T-helper 17 cell (primary cell): ENCODE results near the gene RBFOX1. TPM values are rescaled to one million over a fixed set of nuclear protein-coding genes. Genes with fewer than 3 reads are reported as not detected.

Source experiments
- ATAC-seq: fragments of 150-1000 bp; cut with Tn5 transposase; 2 replicates; pipeline ENCODE4 v1.10.0; 2021; ENCODE audit warnings: mild to moderate bottlenecking, moderate library complexity
- DNase-seq, 3 donors: peaks; one replicate each; pipeline versions ENCODE4 v3.0.0 to v3.0.0-alpha.2; 2020 to 2021
- H3K9me3 ChIP-seq: one replicate; pipeline ENCODE4 v1.7.0; 2013; ENCODE audit warnings: low read length, mild to moderate bottlenecking; ENCODE audit not compliant: control insufficient read depth, poor library complexity, severe bottlenecking
- H3K27ac Mint-ChIP-seq: one replicate; pipeline ENCODE4 v1.8.0; 2022; ENCODE audit warnings: mild to moderate bottlenecking, moderate library complexity, mixed read lengths
- H3K27me3 Mint-ChIP-seq: one replicate; pipeline ENCODE4 v1.8.0; 2022; ENCODE audit warnings: mixed read lengths
- H3K36me3 Mint-ChIP-seq: one replicate; pipeline ENCODE4 v1.8.0; 2022; ENCODE audit warnings: low read depth, mixed read lengths
- H3K4me1 Mint-ChIP-seq: one replicate; pipeline ENCODE4 v1.8.0; 2022; ENCODE audit warnings: mild to moderate bottlenecking, mixed read lengths
- H3K4me3 Mint-ChIP-seq: one replicate; pipeline ENCODE4 v1.8.0; 2022; ENCODE audit warnings: mild to moderate bottlenecking, moderate library complexity, mixed read lengths
- total RNA-seq, 4 donors: library from RNA in 2 of 4; stranded (reverse) in 2 of 4; gene quantifications; one replicate each; pipeline ENCODE4 v1.2.3 and lab custom pipeline; 2022 to 2026

The RBFOX1 gene
- total RNA-seq, 2 donors from 2014 or later, result not detected

DNA sequence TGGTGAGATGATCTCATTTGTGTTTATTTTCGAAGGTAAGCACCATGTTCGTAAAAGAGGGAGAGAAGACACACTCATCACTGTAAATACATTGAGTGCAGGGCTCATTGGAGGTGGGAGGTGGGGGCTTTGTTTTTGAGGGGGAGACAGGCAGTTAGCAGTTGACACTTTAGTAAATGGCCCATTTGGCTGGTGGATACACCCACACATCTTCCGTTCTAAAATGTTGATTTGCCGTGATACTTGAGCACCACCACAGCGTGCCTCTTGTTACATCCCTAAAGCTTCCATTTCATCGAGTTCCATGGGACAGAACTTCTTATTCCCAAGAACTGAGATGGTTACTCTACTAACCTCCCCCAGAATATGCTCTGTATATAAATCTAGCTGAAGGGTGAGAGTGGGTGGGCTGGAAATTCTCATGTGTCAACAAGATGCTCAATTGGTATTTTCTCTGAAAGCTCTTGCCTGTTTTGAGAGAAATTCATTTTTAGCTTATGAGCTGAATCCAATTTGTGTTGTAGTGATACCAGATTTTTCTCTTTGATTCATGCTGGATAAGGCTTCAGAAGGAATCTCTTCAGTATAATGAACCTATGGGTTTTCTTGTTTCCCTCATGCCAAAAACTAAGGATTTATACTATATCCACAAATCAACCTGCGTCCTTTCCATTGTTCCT is 314.3 kb downstream of the RBFOX1 start:
- Mint-ChIP-seq H3K4me3 (no peak overlapping the region), H3K36me3 (no peaks in the 10 kb centered on the region), H3K27me3 (no peaks in the 10 kb centered on the region), H3K4me1 (no peaks in the 10 kb centered on the region), H3K27ac (no peak overlapping the region)
- ATAC-seq, result no peak
- DNase-seq, result no peak
- peaks cover 5% of the 10 kb centered on the region for H3K9me3 ChIP-seq

DNA sequence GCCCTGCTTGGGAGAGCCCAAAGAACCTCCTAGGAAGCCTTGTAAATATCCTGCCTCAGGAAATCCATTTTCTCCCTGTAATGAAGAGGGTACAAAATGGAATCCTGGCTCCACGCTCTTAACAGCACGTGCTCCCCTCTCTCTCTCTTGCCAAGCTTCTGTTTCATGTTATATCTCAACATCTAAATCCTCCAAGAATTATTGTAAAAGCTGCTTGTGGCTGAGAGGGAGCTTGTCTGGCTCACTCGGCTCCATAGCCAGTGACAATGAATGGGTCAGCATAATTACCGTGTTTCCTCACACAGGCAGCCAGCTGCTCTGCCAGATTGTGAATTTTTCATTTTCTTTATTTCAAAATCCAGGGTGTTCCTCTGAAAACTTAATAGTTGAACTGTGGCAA is 317.8 kb downstream of the RBFOX1 start:
- peaks cover 4% of the 10 kb centered on the region for H3K9me3 ChIP-seq
- no peaks in the 10 kb centered on the region for H3K36me3 Mint-ChIP-seq
- DNase-seq (no peak), ATAC-seq (no peak)
- no peak overlapping the region for H3K27ac Mint-ChIP-seq
- H3K4me1 Mint-ChIP-seq, result no peaks in the 10 kb centered on the region
- no peaks in the 10 kb centered on the region for H3K27me3 Mint-ChIP-seq
- H3K4me3 Mint-ChIP-seq, result no peak overlapping the region

DNA sequence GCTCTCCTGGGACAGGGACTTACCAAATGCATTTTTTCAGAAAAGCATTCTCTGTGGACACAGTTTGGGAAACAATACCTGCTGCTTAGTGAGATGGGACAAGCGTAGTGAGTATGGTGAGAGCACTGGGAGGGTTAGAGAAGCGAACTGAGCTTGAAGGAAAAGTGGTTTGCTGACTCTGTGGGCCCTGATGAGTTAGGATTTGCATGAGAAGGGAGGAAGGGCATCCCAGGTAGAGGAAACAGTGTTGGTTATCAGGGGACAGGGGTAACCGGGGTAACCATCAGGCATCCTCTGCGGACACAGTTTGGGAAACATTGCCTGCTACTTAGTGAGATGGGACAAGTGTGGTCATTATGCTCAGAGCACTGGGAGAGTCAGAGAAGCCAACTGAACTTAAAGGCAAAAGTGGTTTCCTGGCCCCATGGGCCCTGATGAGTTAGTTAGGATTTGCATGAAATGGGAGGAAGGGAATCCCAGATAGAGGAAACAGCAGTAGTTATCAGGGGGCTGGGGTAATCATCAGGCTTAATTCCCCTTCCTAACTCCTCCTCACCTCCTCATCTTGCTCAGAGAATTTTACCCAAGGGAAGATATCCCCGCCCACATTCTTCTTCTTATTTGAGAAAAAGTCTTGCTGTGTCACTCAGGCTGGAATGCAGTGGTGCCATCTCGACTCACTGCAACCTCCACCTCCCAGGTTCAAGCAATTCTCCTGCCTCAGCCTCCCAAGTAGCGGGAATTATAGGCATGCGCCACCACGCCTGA is 319.3 kb downstream of the RBFOX1 start:
- DNase-seq, result no peak
- Mint-ChIP-seq H3K36me3 (no peaks in the 10 kb centered on the region), H3K4me3 (no peak overlapping the region), H3K27me3 (no peaks in the 10 kb centered on the region), H3K4me1 (no peaks in the 10 kb centered on the region), H3K27ac (no peak overlapping the region)
- ATAC-seq, result no peak
- peaks cover 4% of the 10 kb centered on the region for H3K9me3 ChIP-seq

GRCh38 chr16:7653746-7654461 is 321.3 kb downstream of the RBFOX1 start:
- ATAC-seq, result no peak
- no peak for DNase-seq
- Mint-ChIP-seq H3K27me3 (no peaks in the 10 kb centered on the region), H3K27ac (no peak overlapping the region), H3K4me3 (no peak overlapping the region), H3K4me1 (no peaks in the 10 kb centered on the region), H3K36me3 (no peaks in the 10 kb centered on the region)
- H3K9me3 ChIP-seq, result no peaks in the 10 kb centered on the region

GRCh38 chr16:7675628-7676027 is 343.0 kb downstream of the RBFOX1 start:
- Mint-ChIP-seq H3K4me1 (no peaks in the 10 kb centered on the region), H3K27ac (no peak overlapping the region), H3K27me3 (no peaks in the 10 kb centered on the region), H3K36me3 (no peaks in the 10 kb centered on the region), H3K4me3 (no peak overlapping the region)
- no peaks in the 10 kb centered on the region for H3K9me3 ChIP-seq
- DNase-seq (no peak), ATAC-seq (no peak)

GRCh38 chr16:7680296-7680695 is 347.7 kb downstream of the RBFOX1 start:
- Mint-ChIP-seq H3K27me3 (no peaks in the 10 kb centered on the region), H3K4me3 (no peak overlapping the region), H3K36me3 (no peaks in the 10 kb centered on the region), H3K4me1 (no peaks in the 10 kb centered on the region), H3K27ac (no peak overlapping the region)
- no peaks in the 10 kb centered on the region for H3K9me3 ChIP-seq
- ATAC-seq (no peak), DNase-seq (no peak)

DNA sequence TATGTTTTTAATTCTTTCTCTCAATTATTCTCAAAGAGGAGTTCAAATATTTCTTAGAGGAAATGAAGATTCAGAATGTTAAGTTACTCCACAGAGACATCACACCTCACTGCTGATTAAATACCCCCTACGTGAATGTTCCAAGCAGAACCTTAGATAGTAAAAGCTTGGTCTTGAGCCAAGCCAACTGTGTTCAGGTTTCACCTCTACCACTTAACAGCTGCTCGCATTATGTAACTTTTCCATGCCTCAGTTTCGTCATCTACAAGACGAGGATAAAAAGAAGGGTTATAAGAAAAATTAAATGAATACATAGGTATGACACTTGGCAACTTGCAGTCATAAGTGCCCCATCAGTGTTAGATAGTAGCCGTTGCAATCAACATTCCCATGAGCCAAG is 356.2 kb downstream of the RBFOX1 start:
- H3K27me3 Mint-ChIP-seq, result no peaks in the 10 kb centered on the region
- H3K4me1 Mint-ChIP-seq, result no peaks in the 10 kb centered on the region
- no peak overlapping the region for H3K27ac Mint-ChIP-seq
- H3K4me3 Mint-ChIP-seq, result no peak overlapping the region
- no peaks in the 10 kb centered on the region for H3K9me3 ChIP-seq
- ATAC-seq, result no peak
- no peaks in the 10 kb centered on the region for H3K36me3 Mint-ChIP-seq
- no peak for DNase-seq

- no peaks in the 10 kb centered on the region for H3K4me1 Mint-ChIP-seq
- no peaks in the 10 kb centered on the region for H3K27me3 Mint-ChIP-seq
- ATAC-seq (no peak), DNase-seq (no peak)
- H3K36me3 Mint-ChIP-seq, result no peaks in the 10 kb centered on the region
- H3K9me3 ChIP-seq, result no peaks in the 10 kb centered on the region
- H3K27ac Mint-ChIP-seq, result no peak overlapping the region
- H3K4me3 Mint-ChIP-seq, result no peak overlapping the region
Observed at GRCh38 chr16:7689234-7689633, 356.6 kb downstream of the RBFOX1 start.

DNA sequence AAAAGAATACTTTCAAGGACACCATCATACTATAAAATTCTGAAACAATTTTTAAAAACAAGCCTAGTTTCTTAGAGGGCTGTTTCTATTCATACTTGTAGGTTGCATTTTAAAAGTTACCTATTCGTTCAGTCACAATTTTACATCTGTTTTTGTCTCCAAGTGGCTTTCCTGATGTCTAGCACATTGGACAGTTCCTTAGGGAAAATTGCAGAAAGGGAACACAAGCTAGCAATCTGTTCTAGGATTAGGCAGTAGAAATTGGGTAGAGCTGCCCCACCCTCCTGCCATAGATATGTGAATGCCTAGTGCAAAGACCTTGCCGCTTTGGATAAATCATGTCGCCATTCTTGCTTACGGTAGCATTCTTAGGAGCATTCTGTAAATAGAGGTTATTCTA is 358.9 kb downstream of the RBFOX1 start:
- no peaks in the 10 kb centered on the region for H3K9me3 ChIP-seq
- DNase-seq, result no peak
- ATAC-seq, result no peak
- H3K4me1 Mint-ChIP-seq, result no peaks in the 10 kb centered on the region
- H3K27ac Mint-ChIP-seq, result no peak overlapping the region
- no peaks in the 10 kb centered on the region for H3K27me3 Mint-ChIP-seq
- no peaks in the 10 kb centered on the region for H3K36me3 Mint-ChIP-seq
- H3K4me3 Mint-ChIP-seq, result no peak overlapping the region

- H3K4me3 Mint-ChIP-seq, result no peak overlapping the region
- no peaks in the 10 kb centered on the region for H3K4me1 Mint-ChIP-seq
- ATAC-seq (no peak), DNase-seq (no peak)
- no peaks in the 10 kb centered on the region for H3K27me3 Mint-ChIP-seq
- peaks cover 3% of the 10 kb centered on the region for H3K9me3 ChIP-seq
- H3K36me3 Mint-ChIP-seq, result no peaks in the 10 kb centered on the region
- no peak overlapping the region for H3K27ac Mint-ChIP-seq
Observed at GRCh38 chr16:7703672-7704071, 371.0 kb downstream of the RBFOX1 start.

GRCh38 chr16:7705885-7706284 is 373.2 kb downstream of the RBFOX1 start:
- Mint-ChIP-seq H3K27ac (no peak overlapping the region), H3K4me1 (no peaks in the 10 kb centered on the region), H3K4me3 (no peak overlapping the region)

DNA sequence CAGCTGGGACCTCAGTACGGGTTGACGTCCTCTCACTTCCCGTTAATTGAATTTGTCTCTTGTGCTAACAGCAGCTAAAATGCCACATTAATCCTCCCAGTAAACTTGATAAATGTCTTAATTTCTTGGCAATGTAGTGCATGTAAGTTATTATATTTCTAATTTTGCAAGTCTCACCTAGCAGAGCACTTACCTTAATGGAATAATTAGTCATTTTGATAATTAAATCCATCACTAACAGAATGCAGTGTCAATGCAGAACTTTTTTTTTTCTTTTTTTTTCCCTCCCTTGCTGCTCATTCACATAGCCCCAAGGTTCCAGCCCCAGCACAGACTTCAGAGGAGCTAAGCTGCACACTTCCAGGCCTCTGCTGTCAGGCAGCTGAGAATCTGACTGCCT is 376.5 kb downstream of the RBFOX1 start:
- no peaks in the 10 kb centered on the region for H3K9me3 ChIP-seq
- Mint-ChIP-seq H3K27me3 (no peaks in the 10 kb centered on the region), H3K27ac (no peak overlapping the region), H3K4me1 (no peaks in the 10 kb centered on the region), H3K4me3 (no peak overlapping the region), H3K36me3 (no peaks in the 10 kb centered on the region)
- ATAC-seq, result no peak
- DNase-seq, result no peak

More at GRCh38 chr16:7705885-7706284, 373.2 kb downstream of the RBFOX1 start:
- no peaks in the 10 kb centered on the region for H3K36me3 Mint-ChIP-seq
- DNase-seq (no peak), ATAC-seq (no peak)
- peaks cover 3% of the 10 kb centered on the region for H3K9me3 ChIP-seq
- no peaks in the 10 kb centered on the region for H3K27me3 Mint-ChIP-seq

GRCh38 chr16:7713244-7713643 is 380.6 kb downstream of the RBFOX1 start:
- ATAC-seq (no peak), DNase-seq (no peak)
- H3K4me3 Mint-ChIP-seq, result no peak overlapping the region
- H3K36me3 Mint-ChIP-seq, result no peaks in the 10 kb centered on the region
- H3K4me1 Mint-ChIP-seq, result no peaks in the 10 kb centered on the region
- H3K27me3 Mint-ChIP-seq, result no peaks in the 10 kb centered on the region
- H3K9me3 ChIP-seq, result no peaks in the 10 kb centered on the region
- no peak overlapping the region for H3K27ac Mint-ChIP-seq
